Measurements from ENCODE around the gene PRKCE. TPM values are rescaled to one million over a fixed set of nuclear protein-coding genes. Genes with fewer than 3 reads are reported as not detected.

Gene PRKCE
- total and polyA plus RNA-seq, 2 donors (not counting 1 experiment from before 2014, with no cell fraction given), result 23.6 to 271 TPM

DNA sequence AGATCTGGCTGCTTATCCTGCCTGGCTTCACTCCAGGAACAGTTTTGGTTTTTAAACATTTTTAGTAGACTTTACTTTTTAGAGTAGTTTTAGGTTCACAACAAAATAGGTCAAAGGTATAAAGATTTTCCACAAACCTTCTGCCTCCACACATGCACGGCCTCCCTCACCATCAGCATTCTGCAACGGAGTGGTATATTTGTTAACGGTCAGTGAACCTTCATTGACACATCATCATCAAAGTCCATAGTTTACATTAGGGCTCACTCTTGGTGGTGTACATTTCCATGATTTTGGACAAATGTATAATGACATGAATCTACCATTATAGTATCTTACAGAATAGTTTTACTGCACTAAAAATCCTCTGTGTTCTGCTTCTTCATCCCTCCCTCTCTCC is 342.6 kb downstream of the PRKCE start:
- no peak overlapping the region for H3K4me3 Mint-ChIP-seq
- Histone ChIP-seq H3K4me3 (ENCODE audit: control extremely low read depth in 1 of 5, extremely low read depth in 1 of 5, insufficient read depth in 1 of 5, low read depth in 2 of 5, low read length in 4 of 5) (no peak overlapping the region), H4K20me1 (ENCODE audit: control insufficient read depth, insufficient read depth, low read length, poor library complexity, severe bottlenecking) (no peaks in the 10 kb centered on the region), H3K27me3 (replicated peaks in 1 of 4; ENCODE audit: control extremely low read depth in 1 of 4, control insufficient read depth in 3 of 4, insufficient read depth in 4 of 4, low read length in 3 of 4) (no peaks in the 10 kb centered on the region), H2AFZ (ENCODE audit: insufficient read depth, low read depth, low read length, poor library complexity, severe bottlenecking) (no peak overlapping the region), H3K4me1 (ENCODE audit: control insufficient read depth in 2 of 2, insufficient read depth in 2 of 2, low read length in 2 of 2) (no peaks in the 10 kb centered on the region), H3K4me2 (replicated peaks; ENCODE audit: low read depth, low read length, poor library complexity, severe bottlenecking) (no peak overlapping the region), H3K36me3 (replicated peaks in 1 of 2; ENCODE audit: control extremely low read depth in 1 of 2, control insufficient read depth in 1 of 2, extremely low read depth in 1 of 2, insufficient read depth in 2 of 2, low read length in 1 of 2) (peaks cover 6 to 18% of the 10 kb centered on the region in 2 experiments), H3K9ac (ENCODE audit: low read length) (no peak overlapping the region), H3K27ac (ENCODE audit: low read length in 2 of 2) (no peak overlapping the region), H3K79me2 (ENCODE audit: control insufficient read depth, insufficient read depth, low read length) (no peaks in the 10 kb centered on the region), H3K9me3 (ENCODE audit: control extremely low read depth in 1 of 3, control insufficient read depth in 2 of 3, insufficient read depth in 1 of 3, low read length in 2 of 3) (no peaks in the 10 kb centered on the region)
- H3K4me1 Mint-ChIP-seq, result no peaks in the 10 kb centered on the region
- TF ChIP-seq, protein P1, sequence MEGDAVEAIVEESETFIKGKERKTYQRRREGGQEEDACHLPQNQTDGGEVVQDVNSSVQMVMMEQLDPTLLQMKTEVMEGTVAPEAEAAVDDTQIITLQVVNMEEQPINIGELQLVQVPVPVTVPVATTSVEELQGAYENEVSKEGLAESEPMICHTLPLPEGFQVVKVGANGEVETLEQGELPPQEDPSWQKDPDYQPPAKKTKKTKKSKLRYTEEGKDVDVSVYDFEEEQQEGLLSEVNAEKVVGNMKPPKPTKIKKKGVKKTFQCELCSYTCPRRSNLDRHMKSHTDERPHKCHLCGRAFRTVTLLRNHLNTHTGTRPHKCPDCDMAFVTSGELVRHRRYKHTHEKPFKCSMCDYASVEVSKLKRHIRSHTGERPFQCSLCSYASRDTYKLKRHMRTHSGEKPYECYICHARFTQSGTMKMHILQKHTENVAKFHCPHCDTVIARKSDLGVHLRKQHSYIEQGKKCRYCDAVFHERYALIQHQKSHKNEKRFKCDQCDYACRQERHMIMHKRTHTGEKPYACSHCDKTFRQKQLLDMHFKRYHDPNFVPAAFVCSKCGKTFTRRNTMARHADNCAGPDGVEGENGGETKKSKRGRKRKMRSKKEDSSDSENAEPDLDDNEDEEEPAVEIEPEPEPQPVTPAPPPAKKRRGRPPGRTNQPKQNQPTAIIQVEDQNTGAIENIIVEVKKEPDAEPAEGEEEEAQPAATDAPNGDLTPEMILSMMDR (IDR thresholded peaks at IDR 0.05), result no peak
- no peak for TF ChIP-seq EZH2 (IDR thresholded peaks at IDR 0.05; ENCODE audit: borderline replicate concordance, insufficient read depth, low read depth, low read length, poor library complexity, severe bottlenecking)
- no peak overlapping the region for H3K27ac Mint-ChIP-seq
- ChIA-PET POLR2A (no interaction called here), CTCF (interaction anchor here (0.6 to 2.6 kb wide), 6 partner anchors 8 to 657 kb away, joined by 3 to 9 read pairs (median 4); no protein-coding TSS in a partner anchor)
- DNase-seq (no peak), ATAC-seq (ENCODE audit: low read depth) (no peak)
- intact Hi-C loops (cut with micrococcal nuclease), result no loop called here
- no CpG with 5 or more reads among the region's 3 CpGs for whole genome bisulfite sequencing (ENCODE audit: insufficient coverage)
- H3K9me3 Mint-ChIP-seq (ENCODE audit: insufficient read depth), result peaks cover 2% of the 10 kb centered on the region
- H3K27me3 Mint-ChIP-seq, result no peaks in the 10 kb centered on the region

DNA sequence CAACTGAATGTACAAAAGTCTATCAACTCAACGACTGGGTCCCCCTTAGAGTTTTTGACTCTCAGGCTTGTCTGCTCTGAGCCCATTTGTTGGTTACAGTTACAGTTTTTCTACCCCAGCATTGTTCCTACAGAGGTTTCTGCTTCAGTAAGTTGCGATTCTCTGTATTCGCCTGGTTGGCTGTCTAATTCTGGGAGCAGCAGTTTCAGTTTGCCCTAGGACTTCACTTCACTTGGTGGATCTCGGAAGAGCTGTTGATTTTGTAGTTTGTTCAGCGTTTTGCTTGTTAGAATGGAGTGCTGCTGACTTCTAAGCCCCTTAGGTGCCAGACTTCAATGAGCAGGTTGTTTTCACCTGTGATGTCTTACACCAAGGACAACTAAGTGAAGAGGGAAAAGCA is 349.2 kb downstream of the PRKCE start:
- DNase-seq (no peak), ATAC-seq (ENCODE audit: low read depth) (no peak)
- Mint-ChIP-seq H3K4me3 (no peak overlapping the region), H3K4me1 (no peaks in the 10 kb centered on the region), H3K27me3 (no peaks in the 10 kb centered on the region), H3K9me3 (ENCODE audit: insufficient read depth) (no peaks in the 10 kb centered on the region), H3K27ac (no peak overlapping the region)
- Histone ChIP-seq H3K4me3 (ENCODE audit: control extremely low read depth in 1 of 5, extremely low read depth in 1 of 5, insufficient read depth in 1 of 5, low read depth in 2 of 5, low read length in 4 of 5) (no peak overlapping the region), H3K36me3 (replicated peaks in 1 of 2; ENCODE audit: control extremely low read depth in 1 of 2, control insufficient read depth in 1 of 2, extremely low read depth in 1 of 2, insufficient read depth in 2 of 2, low read length in 1 of 2) (peaks cover 3 to 38% of the 10 kb centered on the region in 2 experiments), H3K9ac (ENCODE audit: low read length) (no peak overlapping the region), H3K4me2 (replicated peaks; ENCODE audit: low read depth, low read length, poor library complexity, severe bottlenecking) (no peak overlapping the region), H3K9me3 (ENCODE audit: control extremely low read depth in 1 of 3, control insufficient read depth in 2 of 3, insufficient read depth in 1 of 3, low read length in 2 of 3) (no peaks in the 10 kb centered on the region), H3K79me2 (ENCODE audit: control insufficient read depth, insufficient read depth, low read length) (no peaks in the 10 kb centered on the region), H3K27ac (ENCODE audit: low read length in 2 of 2) (no peak overlapping the region), H3K27me3 (replicated peaks in 1 of 4; ENCODE audit: control extremely low read depth in 1 of 4, control insufficient read depth in 3 of 4, insufficient read depth in 4 of 4, low read length in 3 of 4) (no peaks in the 10 kb centered on the region), H4K20me1 (ENCODE audit: control insufficient read depth, insufficient read depth, low read length, poor library complexity, severe bottlenecking) (peaks cover 4% of the 10 kb centered on the region), H2AFZ (ENCODE audit: insufficient read depth, low read depth, low read length, poor library complexity, severe bottlenecking) (no peak overlapping the region), H3K4me1 (ENCODE audit: control insufficient read depth in 2 of 2, insufficient read depth in 2 of 2, low read length in 2 of 2) (no peaks in the 10 kb centered on the region)
- intact Hi-C loops (cut with micrococcal nuclease), result no loop called here
- ChIA-PET CTCF (no interaction called here), POLR2A (no interaction called here)
- whole genome bisulfite sequencing (ENCODE audit: insufficient coverage), result 96% methylated on average over 4 of the region's 5 CpGs
- TF ChIP-seq EZH2 (IDR thresholded peaks at IDR 0.05; ENCODE audit: borderline replicate concordance, insufficient read depth, low read depth, low read length, poor library complexity, severe bottlenecking), result no peak
- TF ChIP-seq, protein P1 (IDR thresholded peaks at IDR 0.05), result no peak
